Measurements from ENCODE around the gene SCGB1D2.

DNA sequence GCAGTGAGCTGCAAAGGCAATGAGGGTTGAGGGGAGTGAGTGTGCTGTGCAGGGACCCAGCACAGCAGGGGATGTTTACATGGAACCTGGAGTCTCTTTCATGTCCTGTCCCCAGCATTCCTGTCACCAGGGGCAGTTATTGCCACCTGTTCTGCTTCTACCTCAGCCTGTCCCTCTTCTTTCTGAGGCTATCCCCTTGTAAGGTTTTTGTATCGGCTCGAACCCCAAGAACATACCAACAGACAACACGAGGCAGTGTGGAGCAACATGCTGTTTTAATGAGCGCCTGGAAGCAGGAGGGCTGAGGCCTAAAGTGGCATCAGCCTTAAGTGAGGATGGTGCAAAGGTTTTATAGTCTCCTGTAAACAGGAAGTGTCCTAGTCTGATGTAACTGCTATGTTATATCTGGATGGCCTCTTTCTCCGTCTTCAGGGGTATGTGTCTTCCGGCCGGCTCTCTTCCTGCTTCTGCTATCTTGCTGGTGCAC is 31.8 kb downstream of the SCGB1D2 start:
- TF ChIP-seq, protein P1, sequence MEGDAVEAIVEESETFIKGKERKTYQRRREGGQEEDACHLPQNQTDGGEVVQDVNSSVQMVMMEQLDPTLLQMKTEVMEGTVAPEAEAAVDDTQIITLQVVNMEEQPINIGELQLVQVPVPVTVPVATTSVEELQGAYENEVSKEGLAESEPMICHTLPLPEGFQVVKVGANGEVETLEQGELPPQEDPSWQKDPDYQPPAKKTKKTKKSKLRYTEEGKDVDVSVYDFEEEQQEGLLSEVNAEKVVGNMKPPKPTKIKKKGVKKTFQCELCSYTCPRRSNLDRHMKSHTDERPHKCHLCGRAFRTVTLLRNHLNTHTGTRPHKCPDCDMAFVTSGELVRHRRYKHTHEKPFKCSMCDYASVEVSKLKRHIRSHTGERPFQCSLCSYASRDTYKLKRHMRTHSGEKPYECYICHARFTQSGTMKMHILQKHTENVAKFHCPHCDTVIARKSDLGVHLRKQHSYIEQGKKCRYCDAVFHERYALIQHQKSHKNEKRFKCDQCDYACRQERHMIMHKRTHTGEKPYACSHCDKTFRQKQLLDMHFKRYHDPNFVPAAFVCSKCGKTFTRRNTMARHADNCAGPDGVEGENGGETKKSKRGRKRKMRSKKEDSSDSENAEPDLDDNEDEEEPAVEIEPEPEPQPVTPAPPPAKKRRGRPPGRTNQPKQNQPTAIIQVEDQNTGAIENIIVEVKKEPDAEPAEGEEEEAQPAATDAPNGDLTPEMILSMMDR (IDR thresholded peaks at IDR 0.05): no peak
- TF ChIP-seq POLR2A (IDR thresholded peaks at IDR 0.05): no peak
